ENCODE data around the gene TNNI3K.

DNA sequence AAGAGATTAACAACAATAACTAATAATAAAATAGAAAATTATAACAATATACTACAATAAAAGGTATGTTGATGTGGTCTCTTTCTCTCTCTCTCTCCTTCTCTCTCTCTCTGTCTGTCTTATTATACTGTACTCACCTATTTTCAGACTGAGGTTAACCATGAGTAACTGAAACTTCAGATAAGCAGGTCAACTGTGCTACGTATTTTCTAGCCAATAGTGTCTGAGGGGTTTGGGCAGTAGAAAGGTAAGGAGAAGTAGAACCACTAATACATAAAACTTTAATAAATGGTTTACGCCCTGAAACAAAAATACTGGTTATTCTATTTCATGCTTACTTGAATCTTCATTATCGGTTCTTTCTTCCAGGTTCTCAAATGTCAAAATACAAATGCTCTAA lies 348.2 kb downstream of the TNNI3K start:
- TF ChIP-seq, protein P1, sequence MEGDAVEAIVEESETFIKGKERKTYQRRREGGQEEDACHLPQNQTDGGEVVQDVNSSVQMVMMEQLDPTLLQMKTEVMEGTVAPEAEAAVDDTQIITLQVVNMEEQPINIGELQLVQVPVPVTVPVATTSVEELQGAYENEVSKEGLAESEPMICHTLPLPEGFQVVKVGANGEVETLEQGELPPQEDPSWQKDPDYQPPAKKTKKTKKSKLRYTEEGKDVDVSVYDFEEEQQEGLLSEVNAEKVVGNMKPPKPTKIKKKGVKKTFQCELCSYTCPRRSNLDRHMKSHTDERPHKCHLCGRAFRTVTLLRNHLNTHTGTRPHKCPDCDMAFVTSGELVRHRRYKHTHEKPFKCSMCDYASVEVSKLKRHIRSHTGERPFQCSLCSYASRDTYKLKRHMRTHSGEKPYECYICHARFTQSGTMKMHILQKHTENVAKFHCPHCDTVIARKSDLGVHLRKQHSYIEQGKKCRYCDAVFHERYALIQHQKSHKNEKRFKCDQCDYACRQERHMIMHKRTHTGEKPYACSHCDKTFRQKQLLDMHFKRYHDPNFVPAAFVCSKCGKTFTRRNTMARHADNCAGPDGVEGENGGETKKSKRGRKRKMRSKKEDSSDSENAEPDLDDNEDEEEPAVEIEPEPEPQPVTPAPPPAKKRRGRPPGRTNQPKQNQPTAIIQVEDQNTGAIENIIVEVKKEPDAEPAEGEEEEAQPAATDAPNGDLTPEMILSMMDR (IDR thresholded peaks at IDR 0.05; ENCODE audit: low read depth, low read length, poor library complexity, severe bottlenecking) = no peak
- no peak for TF ChIP-seq EZH2phosphoT487 (IDR thresholded peaks at IDR 0.05; ENCODE audit: borderline replicate concordance, low read length)

All from DOHH2 (cell line).